Pulmonary artery endothelial cell (primary cell): ENCODE data around the gene TBC1D32. TPM values are rescaled to one million over a fixed set of nuclear protein-coding genes. Genes with fewer than 3 reads are reported as not detected.

Experiments
- total RNA-seq: library from RNA; depleted of rRNA; stranded (reverse); fragments of >200 nt; gene quantifications from 2 replicates; pipeline ENCODE4 v1.2.3, GENCODE V29; 2014

Gene TBC1D32
- total RNA-seq, 1 donor from 2014 or later = 3.0 TPM

Other genes with a start within 250 kb of the TBC1D32 start
- gene GJA1, start 101.2 kb upstream of the TBC1D32 start, total RNA-seq = 313 and 605 TPM in 2 replicates